Measurements from ENCODE around the gene MAML2.

The MAML2 gene

GRCh38 chr11:96155627-96156378 lies 187.2 kb downstream of the MAML2 start:
- peak overlapping the region; percentile 67 for H3K27ac ChIP-seq
- no peak for TF ChIP-seq CTCF (conservative IDR thresholded peaks at IDR 0.05; ENCODE audit: low read depth)
- ChIA-PET POLR2A (ENCODE audit: low non-redundant PET) (no interaction called here), CTCF (interaction anchor here (0.6 kb wide), 3 partner anchors 34 to 1413 kb away, joined by 3 to 9 read pairs (median 6); no protein-coding TSS in a partner anchor)
- peak; percentile 73 for DNase-seq (ENCODE audit: low spot score)

- DNase-seq (ENCODE audit: low spot score): no peak
- TF ChIP-seq CTCF (conservative IDR thresholded peaks at IDR 0.05; ENCODE audit: low read depth): no peak
- ChIA-PET CTCF (interaction anchor here (0.5 to 0.6 kb wide), 2 partner anchors 33 to 100 kb away, joined by 3 read pairs; no protein-coding TSS in a partner anchor), POLR2A (ENCODE audit: low non-redundant PET) (no interaction called here)
- peak overlapping the region; percentile 38; the same call in 1 of the 2 replicates for H3K27ac ChIP-seq
Measured at GRCh38 chr11:96154802-96155520, 188.0 kb downstream of the MAML2 start.

DNA sequence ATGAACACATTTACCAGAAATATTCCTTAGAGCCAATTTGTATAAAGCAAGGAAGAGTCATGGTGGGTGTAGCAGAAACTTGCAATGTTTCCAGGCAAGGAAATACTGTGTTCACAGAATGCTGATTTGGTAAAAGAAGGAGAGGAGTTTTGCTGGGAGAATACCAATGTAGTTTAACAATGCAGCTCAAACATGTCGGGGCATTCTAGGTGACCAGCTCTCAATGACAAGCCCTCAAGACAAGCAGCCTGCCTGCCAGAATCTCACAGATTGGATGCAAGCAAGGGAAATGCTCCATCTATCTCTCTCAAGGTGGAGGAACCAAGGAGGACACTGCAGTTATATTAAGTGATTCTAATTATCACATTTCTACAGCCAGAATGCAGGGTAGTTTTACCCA lies 190.4 kb downstream of the MAML2 start:
- DNase-seq (ENCODE audit: low spot score): no peak
- ChIA-PET CTCF (no interaction called here), POLR2A (ENCODE audit: low non-redundant PET) (no interaction called here)
- TF ChIP-seq CTCF (conservative IDR thresholded peaks at IDR 0.05; ENCODE audit: low read depth): no peak
- no peak overlapping the region for H3K27ac ChIP-seq

- no peak for DNase-seq (ENCODE audit: low spot score)
- CTCF ChIA-PET: interaction anchor here (0.6 kb wide), 1 partner anchor 193 kb away, joined by 3 read pairs; no protein-coding TSS in a partner anchor
- TF ChIP-seq CTCF (conservative IDR thresholded peaks at IDR 0.05; ENCODE audit: low read depth): no peak
- no peak overlapping the region for H3K27ac ChIP-seq
- POLR2A ChIA-PET (ENCODE audit: low non-redundant PET): no interaction called here
Measured at GRCh38 chr11:96151501-96151900, 191.5 kb downstream of the MAML2 start.

- POLR2A ChIA-PET (ENCODE audit: low non-redundant PET): no interaction called here
- no peak for DNase-seq (ENCODE audit: low spot score)
- no peak for TF ChIP-seq CTCF (conservative IDR thresholded peaks at IDR 0.05; ENCODE audit: low read depth)
- H3K27ac ChIP-seq: no peak overlapping the region
- CTCF ChIA-PET: interaction anchor here (0.6 kb wide), 1 partner anchor 193 kb away, joined by 3 read pairs; no protein-coding TSS in a partner anchor
Measured at GRCh38 chr11:96150609-96151008, 192.4 kb downstream of the MAML2 start.

DNA sequence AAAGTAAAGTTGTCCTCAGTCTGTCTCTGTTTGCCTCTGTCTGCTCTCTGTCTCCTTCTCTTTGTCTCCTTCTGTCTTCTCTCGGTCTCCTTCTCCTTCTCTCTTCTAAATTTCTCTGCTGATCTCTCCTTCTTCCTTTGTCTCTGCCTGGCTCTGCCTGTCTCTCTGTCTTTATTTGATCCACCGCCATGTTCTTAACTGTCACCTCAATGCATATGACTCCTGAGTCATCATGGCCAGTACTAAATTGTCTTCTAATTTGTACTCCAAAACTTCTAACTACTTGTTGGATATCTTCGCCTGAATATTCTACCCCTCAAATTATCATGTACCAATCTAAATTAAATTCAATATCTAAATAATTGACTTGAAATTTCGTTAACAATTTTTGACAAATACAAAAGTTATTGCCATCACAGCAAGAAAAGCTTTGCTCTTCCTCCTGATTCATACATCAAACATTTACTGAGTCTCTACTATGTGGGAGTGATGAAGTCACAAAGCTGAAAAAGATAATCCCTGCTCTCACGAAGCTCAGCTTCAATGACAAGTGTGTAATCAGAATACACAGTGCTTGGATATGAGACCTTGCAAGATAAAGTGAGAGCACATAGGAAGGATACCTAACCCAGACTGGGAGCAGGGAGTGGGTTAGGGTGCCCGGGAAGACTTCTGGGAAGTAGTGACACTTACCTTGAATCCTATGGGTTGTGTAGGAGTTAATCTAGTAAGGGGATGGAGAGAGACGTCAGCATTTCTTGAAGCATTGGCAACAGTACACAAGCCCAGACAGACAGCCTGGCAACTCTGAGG lies 193.0 kb downstream of the MAML2 start:
- no peak for TF ChIP-seq CTCF (conservative IDR thresholded peaks at IDR 0.05; ENCODE audit: low read depth)
- CTCF ChIA-PET: no interaction called here
- POLR2A ChIA-PET (ENCODE audit: low non-redundant PET): no interaction called here
- H3K27ac ChIP-seq: no peak overlapping the region
- no peak for DNase-seq (ENCODE audit: low spot score)
